Activated CD4-positive, alpha-beta T cell treated with anti-CD3 and anti-CD28 coated beads for 24 hours (primary cell): ENCODE data around the gene FRMD4A.
"Not testable (repeated sequence)": the region's sequence is repeated elsewhere in the genome, so short reads cannot be mapped to it uniquely, and the experiment has no call there.

Experiments used
- DNase-seq, 2 donors: peaks; one replicate each; pipeline ENCODE4 v3.0.0-alpha.2; 2020; ENCODE audit warnings: low read depth in 2 of 2

FRMD4A gene

DNA sequence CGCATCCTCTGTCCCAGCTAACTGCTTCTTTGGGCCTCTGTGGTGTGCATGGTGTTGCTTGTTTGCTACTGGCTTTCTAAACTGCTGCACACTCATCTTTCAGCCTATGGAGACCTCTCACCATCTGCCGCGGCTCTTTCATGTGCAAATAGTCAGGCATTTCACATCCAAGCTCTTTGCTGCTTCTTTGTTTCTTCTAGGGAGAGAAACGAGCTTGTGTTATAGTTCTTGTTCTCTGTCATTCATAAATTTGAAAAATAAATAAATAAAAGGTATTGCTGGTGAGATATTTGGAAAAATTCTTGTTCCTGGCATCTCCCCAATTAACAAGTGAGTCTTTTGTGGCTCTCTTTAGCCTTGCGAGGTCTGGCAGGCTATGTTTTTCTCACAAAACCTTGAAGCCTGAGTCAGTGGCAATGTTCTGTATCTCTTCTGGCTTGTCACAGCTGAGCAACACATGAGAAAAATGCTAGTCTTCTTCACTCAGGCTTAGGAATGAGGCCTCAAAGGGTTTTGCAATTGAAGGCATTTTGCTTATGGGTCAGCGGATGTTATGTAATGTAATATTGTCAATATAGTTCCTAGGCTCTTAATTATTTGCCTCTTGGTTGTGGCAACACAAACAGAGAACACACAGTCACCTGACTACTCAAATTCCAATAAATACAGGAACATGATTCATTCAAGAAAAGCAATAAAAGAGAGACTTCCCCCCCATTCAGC lies 274.0 kb downstream of the FRMD4A start:
- DNase-seq: no peak

DNA sequence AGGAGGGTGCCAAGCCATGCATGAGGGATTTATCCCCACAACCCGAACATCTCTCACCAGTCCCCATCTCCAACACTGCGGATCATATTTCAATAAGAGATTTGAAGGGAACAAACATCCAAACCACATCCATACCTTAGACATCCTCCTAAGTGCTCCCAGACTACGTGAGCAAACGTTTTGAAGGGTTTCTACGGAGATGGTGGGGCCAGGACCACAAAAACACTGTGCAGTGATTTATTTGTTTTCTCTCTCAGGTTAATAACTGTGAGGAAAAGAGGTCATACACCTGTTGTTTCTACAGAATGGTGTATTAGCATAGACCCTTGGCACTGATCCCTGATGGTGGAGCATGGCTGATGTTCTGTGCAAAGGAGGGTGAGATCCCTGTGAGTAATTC lies 277.8 kb downstream of the FRMD4A start:
- no peak for DNase-seq

DNA sequence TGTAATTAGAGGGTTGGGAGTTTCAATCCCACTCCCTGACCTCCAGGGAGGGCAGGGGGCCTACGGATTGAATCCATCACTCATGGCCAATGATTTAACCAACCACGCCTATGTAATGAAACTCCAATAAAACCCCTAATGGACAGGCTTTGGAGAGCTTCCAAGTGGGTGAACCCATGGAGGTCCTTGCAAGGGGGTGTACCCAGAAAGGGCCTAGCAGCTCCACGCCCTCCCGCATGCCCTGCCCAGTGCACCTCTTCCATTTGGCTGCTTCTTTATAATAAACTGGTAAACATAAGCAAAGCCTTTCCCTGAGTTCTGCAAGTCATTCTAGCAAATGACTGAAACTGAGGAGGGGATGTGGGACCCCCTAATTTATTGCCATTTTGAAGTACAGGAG lies 280.1 kb downstream of the FRMD4A start:
- DNase-seq: no peak

DNA sequence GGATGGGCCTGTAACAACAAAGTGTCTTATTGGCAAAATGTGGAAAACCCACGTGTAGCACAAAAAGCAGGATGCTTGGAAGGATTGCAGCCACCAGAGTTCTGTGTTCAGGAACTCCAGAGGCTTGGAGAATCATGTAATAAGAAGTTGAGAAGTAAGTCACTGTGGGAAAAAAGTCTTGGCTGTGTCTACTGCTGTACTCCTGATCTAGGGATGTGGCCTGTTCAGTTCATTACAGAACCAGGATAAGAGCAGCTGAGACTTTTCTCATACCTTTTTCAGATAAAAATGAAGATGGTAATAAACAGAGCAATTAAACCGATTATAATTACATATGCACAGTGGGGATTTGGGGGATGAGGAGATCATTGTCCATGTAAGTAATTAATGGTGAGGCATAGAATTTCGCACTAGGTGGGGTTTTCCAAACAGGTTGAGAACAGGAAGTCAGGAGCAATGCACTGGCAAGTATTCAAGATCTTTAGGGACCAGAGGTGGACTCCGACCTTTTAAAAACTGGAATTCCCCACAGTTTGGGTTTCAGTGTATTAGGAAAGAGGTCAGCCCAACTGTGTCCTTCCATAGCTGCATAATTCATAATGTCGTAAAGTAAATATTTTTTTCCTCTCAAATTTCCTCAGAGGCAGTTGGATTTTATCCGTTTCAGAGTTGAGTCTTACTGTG lies 281.7 kb downstream of the FRMD4A start:
- DNase-seq: no peak

DNA sequence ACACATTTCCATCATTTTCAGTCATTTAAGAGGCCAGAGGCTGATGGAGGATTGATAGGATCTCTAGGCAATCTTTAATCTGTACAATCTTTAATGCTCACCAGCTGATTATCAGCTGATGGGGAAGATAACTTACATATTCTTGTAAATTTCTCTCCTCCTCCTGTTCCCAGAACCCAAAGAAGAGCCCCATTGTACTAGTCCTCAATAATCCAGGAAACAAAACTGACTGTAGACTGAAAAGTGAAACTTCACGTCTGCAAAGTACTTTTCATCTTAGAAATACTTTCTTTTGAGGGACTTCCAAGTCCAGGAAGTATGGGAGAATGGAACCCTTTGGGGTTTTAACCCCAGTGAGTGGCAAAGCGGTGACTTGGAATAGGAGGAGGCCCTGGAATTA lies 283.3 kb downstream of the FRMD4A start:
- DNase-seq: no peak

DNA sequence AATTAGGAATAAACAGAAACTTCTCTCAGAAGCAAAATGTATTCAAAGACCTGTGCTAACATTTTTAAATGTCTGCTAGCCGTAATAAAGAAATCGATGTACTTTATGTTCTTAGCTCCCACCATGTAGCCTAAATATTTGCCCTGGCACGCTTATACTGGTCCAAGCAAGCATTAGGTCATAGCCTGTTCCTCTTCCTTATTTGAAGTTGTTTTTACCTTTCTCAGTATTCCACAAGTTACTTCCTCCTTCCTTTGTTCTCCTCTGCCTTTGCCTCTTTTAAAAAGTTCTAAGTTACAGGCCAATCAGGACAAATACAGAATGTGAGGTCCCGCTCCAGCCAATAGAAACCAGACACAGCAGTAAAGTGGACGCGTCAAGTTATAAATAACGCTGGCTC lies 288.7 kb downstream of the FRMD4A start:
- DNase-seq: not testable (repeated sequence)

DNA sequence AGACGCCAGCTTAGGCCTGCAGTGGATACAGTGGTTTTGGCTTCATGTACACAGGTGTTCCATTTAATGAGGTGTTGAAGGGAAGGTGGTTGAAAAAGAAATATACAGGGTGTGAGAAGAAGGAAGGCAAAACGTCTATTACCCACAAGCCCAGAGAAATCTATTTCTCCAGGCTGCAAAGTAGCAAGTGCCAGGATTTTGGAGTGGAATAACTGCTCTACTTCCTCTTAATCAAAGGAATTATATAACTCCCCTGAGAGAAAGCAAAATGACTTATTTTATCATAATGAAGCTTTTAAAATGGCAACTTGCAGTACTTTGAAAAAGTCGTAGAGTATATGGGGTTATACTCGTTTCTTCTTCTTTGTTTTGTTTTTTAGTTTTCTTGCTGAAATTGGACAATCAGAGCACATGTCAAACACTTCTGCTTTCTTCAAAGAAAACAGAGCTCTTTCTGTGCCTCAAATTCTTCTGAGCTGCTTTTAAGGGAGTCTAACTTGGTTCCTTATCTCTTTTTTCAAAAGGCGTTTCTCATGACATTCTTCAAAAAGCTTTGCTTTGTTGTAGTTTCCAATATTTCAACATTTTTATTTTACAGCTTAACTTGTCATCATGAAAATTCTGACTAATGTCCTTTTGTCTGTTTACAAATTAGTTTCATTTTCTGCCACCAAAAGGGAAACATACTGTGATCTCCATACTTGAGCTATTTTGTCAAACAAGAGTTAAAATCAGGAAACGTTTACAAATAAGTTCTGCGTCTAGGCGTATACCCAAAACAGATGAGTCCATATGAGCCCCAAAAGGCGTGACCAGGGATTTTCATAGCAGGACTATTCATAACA lies 289.7 kb downstream of the FRMD4A start:
- no peak for DNase-seq

DNA sequence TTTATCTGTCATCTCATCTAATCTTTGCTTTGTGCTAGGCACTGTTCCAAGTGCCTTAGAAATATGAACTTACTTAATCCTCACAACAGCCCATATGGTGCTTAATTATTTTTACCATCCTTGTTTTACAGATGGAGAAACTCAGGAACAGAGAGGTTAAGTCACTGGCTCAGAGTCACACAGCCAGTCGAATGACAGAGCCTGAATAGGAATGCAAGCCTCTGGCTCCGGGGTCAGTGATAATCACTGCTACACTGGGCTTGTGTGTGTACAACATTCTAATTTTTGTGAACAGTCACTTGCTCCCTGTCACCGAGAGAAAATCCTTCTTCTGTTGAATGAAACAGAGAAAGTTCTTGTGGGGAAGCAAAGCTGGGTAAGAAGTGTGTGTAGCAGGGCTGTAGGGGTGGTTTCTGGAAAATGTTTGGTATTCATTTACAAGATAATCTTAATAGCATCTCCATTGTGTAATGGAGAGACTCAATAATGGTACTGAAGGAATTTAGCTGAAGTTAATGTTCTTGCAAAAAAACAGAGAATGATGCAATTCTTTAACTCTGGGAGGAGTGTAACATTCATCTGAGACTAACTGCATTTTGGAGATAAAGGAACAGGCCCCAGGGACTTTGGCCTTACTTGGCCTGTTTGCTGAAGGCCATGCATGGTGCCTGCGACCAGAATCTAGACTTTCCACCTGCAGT lies 290.6 kb downstream of the FRMD4A start:
- DNase-seq: no peak

DNA sequence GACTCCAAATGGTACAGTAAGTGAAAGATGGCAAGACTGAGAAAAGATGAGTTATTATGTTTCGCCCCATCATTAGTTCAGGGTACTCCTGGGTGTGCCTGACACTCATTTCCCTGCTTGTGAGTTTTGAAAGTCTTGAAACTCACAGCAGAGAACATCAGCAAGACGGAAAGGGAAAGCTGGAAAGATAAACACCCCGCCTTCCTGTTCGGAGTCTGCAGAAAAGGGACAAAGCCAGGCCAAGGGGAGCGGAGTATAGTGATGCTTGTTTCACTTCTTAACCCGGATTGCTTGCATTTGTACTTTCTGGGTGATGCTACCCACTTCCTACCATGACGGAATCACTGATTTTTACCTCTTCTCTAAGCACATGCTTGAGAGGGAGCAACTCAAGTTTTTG lies 294.5 kb downstream of the FRMD4A start:
- DNase-seq: no peak

DNA sequence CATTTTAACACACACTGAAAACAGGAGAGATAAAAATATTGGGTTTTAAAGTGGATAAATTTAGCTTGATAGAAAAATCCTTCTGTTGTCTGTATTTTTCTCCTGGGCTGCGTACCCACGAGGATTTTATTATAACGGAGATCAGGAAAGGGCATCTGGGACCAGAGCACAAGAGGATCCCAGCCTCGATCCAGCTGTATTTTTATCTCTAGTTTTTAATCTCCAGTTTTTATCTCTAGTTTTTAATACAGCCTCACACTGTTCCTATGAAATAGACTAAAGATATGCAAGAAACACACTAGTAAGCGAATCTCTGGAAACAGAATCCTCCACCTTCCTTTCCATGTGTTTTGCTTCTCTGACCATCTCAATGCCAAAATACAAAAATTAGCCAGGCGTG lies 295.2 kb downstream of the FRMD4A start:
- no peak for DNase-seq

DNA sequence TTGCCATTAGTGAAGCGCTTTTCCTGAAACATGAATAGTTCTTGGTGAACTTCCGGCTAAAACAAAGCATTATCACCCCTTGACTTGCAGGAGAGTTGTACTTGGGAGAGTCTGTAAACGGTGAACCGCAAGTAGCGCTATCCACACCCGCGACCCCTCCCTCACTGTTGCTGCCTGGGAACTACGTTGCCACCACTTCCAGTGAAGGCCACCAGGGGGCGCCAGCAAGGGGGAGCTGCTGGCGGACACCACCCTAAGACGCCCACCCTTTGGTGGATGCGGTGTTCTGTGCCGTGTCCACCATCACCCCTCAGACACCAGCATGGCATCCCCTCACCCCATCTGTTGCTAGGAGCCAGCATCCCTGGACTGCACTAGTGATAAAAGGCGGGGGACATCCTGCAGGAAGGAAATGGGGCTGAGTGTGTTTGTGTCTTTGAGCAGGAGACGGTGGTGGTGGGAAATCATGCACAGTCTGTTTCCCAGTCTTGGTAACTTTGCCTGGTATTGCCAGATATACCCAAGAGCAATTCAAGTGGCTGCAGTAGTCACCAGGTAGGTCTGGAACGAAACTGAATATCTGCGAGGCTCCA lies 298.2 kb downstream of the FRMD4A start:
- peak; percentile 11 to 26 for DNase-seq

DNA sequence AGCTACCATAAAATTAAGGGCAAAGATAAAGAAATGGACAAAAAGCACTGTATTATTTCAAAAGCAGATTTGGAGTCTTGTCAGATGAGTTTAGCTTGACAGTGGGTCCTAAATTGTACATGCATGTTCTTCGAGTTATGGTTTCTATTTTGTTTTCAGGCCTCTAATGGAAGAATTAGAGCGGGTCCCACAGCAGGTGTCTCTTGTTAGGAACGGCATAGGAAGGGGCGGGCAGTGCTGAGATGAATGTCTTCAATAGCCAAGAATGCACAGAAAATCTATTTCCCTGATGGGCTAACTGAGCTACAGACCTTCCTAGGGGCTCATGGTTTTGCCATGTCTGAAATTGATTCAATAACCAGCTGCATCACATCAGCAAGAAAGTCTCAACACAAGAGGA lies 304.4 kb downstream of the FRMD4A start:
- no peak for DNase-seq

DNA sequence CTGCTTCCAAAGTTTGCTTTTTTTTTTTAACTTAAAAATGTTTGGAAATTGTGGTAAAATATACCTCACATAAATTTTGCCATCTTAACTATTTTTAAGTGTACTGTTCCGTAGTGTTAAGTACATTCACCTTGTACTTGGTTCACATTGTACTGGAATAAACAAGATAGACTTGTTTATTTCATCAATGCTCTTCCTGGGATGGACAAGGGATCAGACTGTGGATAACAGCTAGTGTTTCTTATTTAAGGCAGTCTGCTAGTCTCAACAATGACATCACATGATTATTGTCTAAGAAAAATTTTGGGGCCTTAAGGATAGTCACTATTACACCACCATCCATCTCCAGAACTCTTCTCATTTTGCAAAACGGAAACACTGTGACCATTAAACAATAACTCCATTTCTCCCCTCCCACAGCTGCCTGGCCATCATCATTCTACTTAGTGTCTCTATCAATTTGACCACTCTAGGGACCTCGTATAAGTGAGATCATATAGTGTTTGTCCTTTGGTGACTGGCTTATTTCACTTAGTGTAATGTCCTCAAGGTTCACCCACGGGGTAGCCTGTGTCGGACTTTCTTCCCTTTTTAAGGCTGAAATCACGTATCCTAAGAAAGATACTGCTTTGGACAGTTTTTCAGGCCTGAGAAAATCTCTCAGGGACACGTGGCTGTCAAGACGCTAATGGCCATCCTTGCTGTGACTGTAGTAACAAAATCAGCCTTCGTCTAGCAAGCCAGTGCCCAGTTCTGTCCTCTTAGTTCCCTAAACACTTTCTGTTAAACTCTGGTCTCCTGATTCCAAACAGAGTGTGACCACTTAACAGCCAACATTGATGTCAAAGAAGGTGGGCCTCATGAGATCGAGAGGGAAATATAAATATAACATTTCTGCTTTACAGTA lies 305.2 kb downstream of the FRMD4A start:
- no peak for DNase-seq

DNA sequence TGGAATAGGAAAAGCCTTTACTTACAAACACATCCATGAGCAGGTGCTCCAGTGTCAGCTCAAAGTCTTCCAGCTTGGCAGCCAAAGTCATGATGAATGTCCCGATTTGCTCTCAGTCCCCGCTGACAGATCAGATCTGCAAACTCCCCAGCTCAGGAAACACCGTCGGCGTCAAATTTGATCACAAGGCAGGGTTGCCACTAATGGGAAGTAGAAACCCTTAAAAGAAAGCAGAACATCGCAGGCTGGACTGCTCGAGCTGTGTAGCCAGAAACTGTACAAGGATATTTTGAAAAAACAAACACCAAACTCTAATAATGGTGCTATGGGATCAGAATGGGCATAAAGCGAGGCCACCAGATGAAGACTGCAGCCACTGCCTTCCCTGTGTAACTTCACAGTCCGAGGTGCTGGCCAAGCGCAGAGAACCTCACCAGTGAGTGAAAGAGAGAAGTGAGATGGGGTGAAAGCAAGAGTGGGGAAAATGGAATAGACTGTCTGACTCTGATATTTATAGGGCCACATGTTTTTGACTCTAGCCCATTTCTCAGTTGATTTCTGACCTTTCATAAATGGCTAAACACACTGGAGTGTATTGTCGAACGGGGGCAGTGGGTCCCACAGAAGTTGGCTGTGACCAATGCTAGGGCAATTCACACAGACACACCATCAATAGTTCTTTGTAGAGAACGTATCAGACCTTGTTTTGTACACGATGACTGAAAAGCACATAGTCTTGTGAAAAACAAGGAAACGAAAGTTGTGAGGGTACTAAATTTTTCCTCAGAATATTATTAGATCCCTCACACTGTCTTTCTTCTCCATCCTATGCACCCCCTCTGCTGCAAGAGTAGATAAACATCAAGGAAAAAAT lies 306.2 kb downstream of the FRMD4A start:
- no peak for DNase-seq

DNA sequence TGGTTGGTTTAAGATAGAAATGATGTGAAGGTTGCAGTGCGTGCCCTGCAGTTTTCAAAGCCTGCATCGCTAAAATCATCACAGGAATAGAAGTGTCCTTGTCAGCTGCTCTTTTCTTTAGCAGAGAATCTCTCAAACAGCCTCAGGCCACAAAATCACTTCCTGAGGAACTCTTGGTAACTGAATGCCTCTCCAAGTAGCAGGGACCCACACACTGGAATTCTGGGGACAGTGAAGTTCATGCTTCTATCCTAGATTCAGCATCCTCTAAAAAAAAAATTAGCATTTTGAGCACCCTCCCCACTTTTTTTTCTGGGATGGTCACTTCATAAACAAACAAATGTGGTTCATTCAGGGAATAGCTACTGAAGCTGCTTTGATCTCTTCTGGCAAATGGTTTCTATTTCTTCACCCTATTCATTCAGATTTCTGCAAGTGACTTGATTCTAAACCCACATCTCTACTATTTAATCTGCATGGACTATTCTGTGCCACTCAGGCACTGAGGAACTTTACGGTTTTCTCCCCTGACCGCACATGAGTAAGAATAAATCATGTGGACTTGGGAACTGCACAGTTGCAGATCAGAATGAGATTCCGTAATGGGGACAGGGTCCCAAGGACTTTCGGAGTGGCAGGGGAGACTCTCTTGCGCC lies 306.9 kb downstream of the FRMD4A start:
- DNase-seq: no peak

DNA sequence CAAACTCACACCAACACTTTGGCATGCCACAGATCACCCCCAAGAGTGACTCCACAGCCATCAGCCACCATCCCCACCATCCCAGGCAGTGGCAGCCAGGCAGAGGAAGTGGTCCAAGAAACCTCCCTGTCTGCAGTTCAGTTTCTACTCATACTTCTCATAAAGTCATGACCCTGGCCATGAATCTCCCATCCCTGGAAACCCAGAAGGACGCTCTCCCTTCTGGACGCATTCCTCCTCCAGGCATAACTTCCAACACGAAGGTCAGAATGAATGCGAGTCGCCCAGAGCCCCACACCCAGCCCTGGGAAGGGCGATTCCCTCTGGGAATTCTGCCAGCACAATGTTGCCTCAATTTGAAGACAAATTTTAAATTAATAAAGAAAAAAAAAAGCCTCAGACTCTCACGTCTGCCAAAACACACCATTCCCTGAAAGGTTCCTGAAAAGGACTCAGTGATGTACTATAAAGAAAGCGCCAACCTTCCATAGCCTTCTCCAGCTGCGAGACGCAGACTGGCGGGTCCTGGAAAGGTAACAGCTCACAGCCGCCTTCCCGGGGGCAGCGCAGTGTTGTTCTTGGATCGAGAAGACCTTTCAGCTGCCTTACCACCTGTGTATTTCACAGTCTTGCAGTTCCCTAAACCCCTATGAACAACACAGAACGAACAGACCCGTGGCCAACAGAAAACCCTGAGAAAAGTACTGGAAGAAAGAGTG lies 307.6 kb downstream of the FRMD4A start:
- DNase-seq: no peak

DNA sequence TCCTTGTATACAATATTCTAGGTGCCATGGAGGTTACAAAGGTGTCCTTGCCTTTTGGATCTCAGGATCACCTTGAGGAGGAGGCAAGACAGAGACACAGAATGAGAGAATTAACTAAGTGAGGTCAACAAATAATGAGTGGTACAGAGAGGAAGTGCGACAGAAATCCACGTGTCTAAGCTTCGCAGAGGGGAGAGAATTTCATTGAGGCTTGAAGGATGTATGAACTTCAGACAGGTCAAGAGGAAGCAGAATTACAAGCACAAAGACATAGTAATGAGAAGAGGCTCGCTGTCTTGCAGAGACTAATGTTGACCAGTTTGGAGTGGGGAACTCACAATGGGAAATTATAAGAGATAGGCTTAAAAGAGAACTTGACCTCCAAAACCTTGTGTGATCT lies 308.7 kb downstream of the FRMD4A start:
- no peak for DNase-seq

DNA sequence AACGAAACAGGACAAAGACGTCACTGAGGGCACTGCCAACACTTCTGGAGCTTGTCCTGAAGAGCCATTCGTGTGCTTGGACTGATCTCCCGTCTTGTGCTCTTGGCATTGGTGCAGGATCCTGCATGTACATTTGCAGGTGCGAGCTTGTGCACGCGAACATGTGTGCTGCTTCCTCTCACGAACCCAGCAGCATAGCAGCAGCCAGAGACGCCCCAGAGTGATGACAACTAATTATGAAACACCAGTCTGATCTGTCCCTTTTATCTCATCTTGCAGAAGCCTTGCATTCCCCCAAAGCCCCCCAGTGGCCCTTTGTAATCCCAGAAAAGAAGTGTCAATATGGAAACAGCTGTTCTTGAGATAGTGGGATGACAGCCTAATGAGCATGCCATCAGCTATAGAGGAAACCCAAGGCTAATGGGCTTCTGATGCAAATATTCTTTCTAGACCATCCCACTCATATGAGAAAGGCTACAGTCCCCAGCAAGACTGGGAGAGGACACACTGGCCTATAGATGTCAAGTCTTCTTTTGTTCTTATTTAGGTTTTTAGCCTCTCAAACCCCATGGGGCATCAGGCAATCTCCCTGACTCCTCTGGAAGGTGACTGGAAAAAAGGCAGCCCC lies 310.6 kb downstream of the FRMD4A start:
- no peak for DNase-seq
